Measurements from ENCODE around the gene DNM1.
A peak's percentile ranks its signal among the peaks of the same experiment; 100 is the strongest.

Gene DNM1

DNA sequence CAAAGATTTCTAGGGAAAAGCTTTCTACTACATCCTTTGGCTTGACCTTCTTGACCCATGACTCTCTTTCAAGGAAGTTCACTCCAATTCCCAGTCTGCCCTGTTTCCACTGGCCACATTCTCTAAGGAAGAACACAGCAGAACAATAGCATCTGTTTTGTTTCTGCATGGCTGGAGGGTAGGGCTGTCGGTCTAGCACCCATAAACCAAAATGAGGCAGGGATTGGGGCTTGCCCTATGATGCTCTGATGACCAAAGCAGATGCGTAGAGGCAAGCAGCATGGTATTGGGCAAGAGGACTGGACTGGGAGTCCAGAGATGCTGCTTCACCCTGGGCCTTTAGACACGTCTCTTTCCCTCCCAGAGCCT, 48.5 kb downstream of the DNM1 start:
- no peak for DNase-seq (ENCODE audit: low spot score in 2 of 2)
- Histone ChIP-seq H3K27me3 (ENCODE audit: low read depth) (no peaks in the 10 kb centered on the region), H3K36me3 (replicated peaks) (peaks cover 3% of the 10 kb centered on the region), H3K4me1 (no peaks in the 10 kb centered on the region; the same call in 1 of the 2 replicates), H3K9me3 (no peaks in the 10 kb centered on the region), H3K4me3 (no peak overlapping the region)
- in situ Hi-C loops (cut with MboI; ENCODE audit: low sequenced_read_pairs) = no loop called here

DNA sequence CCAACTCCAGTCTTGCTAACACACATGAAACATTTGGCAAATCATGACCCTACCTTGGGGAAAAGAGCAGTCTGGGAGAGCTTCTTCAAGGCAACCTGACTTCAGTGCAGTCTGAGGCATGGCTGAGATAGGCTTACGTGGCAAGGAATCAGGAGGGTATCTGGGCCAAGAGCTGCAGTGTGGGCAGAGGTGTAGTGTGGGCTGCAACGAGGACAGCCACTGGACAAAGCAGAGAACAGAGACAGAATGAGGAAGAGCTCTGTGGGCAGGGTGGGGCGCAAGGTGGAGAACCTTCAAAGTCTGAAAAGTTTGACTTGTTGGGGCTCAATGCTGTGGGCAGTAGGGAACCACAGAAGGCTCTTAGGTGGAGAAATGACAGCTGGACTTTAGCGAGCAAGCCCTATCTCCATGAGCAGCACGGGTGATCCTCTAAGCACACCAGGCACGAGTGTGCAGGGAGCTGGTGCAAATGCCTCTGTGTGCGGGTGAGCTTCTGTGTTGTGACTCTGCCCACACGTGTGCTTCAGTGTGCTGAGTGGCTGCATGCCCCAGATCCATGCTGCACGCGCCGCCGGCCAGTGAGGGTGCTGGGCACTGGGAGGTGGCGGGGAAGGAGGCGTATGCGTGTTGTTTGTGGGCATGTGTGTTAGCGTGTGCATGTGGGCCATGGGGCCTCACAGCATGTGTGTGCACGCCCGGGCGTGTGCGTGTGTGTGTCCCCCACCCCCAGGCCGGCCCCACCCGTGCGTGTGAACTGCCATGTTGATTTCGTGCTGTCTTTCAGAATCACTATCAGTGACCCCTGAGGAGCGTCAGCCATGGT, 49.3 kb downstream of the DNM1 start:
- Histone ChIP-seq H3K4me1 (no peaks in the 10 kb centered on the region; the same call in 1 of the 2 replicates), H3K9me3 (no peaks in the 10 kb centered on the region), H3K36me3 (replicated peaks) (peaks cover 7% of the 10 kb centered on the region), H3K27me3 (ENCODE audit: low read depth) (no peaks in the 10 kb centered on the region), H3K4me3 (no peak overlapping the region)
- no peak for DNase-seq (ENCODE audit: low spot score in 2 of 2)
- in situ Hi-C loops (cut with MboI; ENCODE audit: low sequenced_read_pairs) = no loop called here

DNA sequence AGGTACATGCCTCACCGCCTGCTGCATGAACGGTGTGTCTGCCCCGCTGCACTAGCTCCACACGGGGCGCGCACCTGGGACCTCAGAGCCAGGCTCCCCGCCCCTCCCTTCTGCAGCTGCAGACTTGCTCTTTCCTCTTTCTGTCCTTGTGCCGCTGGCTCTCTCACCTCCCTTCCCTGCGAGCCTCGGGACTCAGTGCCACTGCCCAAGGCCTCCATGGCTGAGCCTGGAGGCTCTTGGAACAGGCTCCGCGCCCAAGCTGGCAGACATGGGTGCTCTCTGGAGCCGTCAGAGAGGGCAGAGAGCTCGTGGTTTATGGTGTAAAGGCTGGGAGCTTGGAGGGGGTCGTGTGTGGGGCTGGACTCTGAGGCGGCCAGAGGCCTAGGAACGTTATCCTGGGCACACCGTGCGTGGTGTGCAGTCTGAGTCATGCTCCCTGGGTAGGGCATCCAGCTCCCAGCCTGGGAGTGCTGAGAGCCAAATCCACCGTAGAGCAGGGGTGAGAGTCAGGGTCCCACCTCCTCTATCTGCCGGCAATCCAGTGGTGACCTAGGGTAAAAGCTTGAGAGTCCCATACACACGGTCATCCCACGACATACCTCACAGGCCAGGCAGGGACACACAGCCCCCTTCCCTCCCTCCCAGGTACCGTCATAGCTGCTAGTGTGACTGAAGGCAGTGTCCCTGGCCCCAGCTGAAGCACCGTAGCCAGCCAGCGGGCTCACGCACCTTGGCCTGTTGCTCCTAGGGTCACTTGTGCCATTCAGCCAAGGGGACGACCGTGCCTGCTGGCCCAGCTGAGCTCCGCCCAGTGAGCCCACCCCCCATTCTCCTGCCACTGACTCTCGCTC, 50.2 kb downstream of the DNM1 start:
- no peaks in the 10 kb centered on the region for H3K27me3 ChIP-seq (ENCODE audit: low read depth)
- H3K9me3 ChIP-seq = no peaks in the 10 kb centered on the region
- H3K36me3 ChIP-seq (replicated peaks) = peaks cover 9% of the 10 kb centered on the region; the same call in 1 of the 2 replicates
- H3K4me1 ChIP-seq = no peaks in the 10 kb centered on the region; the same call in 1 of the 2 replicates
- in situ Hi-C loops (cut with MboI; ENCODE audit: low sequenced_read_pairs) = no loop called here
- no peak for DNase-seq (ENCODE audit: low spot score in 2 of 2)
- H3K4me3 ChIP-seq = no peak overlapping the region

DNA sequence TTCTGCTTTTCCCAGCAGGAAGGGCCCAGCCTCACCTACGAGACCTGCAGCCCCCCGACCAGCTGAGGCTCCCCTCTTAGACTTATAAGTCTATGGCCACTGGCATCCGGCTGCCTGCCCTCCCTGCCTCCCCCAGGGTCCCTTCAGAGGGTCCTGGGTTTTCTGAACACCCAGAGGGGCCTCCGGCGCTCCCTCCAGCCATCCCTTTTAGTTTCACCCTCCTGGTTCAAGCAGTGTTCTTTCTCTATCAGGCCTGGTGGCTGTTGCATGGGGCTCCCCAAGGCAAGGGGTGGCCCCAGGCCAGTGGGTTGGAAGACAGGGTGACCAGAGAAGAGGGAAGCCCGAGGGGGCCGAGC, 50.8 kb downstream of the DNM1 start:
- no peaks in the 10 kb centered on the region; the same call in 1 of the 2 replicates for H3K4me1 ChIP-seq
- H3K9me3 ChIP-seq = no peaks in the 10 kb centered on the region
- no peaks in the 10 kb centered on the region for H3K27me3 ChIP-seq (ENCODE audit: low read depth)
- H3K36me3 ChIP-seq (replicated peaks) = peaks cover 14% of the 10 kb centered on the region
- no peak for DNase-seq (ENCODE audit: low spot score in 2 of 2)
- no peak overlapping the region for H3K4me3 ChIP-seq
- in situ Hi-C loops (cut with MboI; ENCODE audit: low sequenced_read_pairs) = no loop called here

DNA sequence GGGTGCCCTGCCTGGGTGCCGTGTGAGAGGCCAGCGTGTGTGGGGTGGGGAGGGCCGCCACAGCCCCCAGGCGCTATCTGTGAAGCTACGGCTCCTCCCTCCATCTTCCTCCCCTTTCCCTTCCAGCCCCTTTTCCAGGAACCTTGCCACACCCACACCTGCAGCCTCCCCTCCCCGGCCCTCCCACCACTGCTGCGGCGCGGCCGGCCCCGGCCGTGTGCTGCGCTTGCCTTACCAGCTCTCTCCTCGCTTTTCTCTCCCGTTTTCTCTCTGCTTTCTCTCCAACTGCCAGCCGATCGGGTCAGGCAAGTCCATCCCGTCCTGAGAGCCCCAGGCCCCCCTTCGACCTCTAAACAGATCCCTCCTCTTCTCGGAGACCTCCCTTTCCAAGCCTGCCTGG, 51.2 kb downstream of the DNM1 start:
- H3K9me3 ChIP-seq = no peaks in the 10 kb centered on the region
- DNase-seq (ENCODE audit: low spot score in 2 of 2) = no peak
- no peaks in the 10 kb centered on the region; the same call in 1 of the 2 replicates for H3K4me1 ChIP-seq
- H3K36me3 ChIP-seq (replicated peaks) = peaks cover 18% of the 10 kb centered on the region
- in situ Hi-C loops (cut with MboI; ENCODE audit: low sequenced_read_pairs) = no loop called here
- H3K4me3 ChIP-seq = no peak overlapping the region
- H3K27me3 ChIP-seq (ENCODE audit: low read depth) = no peaks in the 10 kb centered on the region

DNA sequence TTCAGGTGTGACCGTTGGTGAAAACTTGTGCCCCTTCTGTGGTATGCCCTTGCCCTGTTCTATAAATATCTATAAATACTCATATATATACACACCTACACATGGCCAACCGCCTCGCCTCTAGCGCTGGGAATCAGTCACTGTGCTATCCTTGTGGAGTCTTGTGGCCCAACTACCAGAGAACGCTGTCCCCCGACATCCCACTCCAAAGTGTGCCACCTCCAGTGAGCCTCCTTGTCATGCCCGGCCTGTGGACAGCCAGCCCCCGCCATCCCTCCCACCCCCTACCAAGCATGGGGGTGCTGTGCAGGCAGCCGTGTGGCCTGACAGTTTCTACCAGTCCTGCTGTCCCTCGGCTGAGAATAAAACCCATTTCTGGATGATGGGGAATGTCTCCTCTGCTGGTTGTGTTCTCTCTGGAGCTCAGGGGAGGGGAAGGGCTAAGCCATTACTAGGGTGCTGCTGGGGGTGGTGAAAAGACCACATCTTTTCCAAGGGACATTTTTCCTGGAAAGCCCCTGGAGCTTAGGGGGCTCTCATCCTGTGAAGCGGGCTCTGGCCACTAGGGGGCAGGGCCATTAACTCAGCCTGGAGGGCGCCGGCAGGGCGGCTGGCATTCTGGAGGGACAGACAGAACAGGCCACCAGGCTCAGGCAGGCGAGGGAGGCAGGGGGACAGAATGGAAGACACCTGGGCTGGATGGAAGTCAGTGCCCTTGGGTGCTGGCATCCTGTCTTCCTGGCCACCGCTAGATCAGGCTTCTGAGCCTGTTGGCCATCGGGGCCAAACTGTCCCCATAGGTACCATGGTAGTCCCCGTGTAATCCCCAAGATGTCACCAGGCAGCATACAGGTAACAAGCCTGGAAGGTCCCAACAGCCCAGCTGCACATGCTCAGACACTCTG, 51.9 kb downstream of the DNM1 start:
- peaks cover 25% of the 10 kb centered on the region for H3K36me3 ChIP-seq (replicated peaks)
- DNase-seq (ENCODE audit: low spot score in 2 of 2) = peak; percentile 59 to 85
- no peaks in the 10 kb centered on the region for H3K9me3 ChIP-seq
- no peaks in the 10 kb centered on the region for H3K27me3 ChIP-seq (ENCODE audit: low read depth)
- no peaks in the 10 kb centered on the region; the same call in 1 of the 2 replicates for H3K4me1 ChIP-seq
- H3K4me3 ChIP-seq = no peak overlapping the region
- in situ Hi-C loops (cut with MboI; ENCODE audit: low sequenced_read_pairs) = no loop called here

DNA sequence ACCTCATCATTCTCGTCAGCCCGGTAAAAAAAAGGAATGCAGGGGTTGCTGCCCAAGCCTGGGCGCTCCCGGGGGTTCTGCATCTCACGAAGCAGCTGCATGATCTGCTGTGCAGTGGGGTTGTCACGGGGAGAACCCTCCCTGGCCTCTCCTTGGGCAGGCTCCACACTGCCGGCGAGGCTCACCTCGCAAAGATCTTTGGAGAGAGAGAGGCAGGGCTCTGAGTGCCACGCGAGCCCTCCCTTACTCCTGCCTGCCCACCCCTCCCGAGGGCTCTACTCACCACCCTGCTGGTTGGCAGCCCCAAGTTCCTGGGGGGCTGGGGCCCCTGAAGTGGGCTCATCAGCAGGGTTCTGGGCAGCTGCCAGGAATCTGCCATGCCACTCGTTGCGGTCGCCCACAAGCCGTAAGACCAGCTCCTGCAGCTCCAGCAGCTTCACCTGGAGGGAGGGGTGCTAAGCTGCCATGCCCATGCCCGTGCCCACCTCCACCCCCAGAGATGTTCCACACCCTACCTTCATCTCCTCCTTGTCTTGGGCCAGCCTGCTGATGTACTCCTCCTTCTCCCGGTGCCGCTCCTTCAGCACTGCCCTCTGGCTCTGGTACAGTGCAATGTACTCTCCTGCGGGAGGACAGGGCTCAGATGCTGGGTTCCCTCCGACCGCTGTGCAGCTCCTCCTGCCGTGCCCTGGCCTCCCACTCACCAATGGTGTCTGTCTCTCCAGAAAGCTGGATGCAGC, 54.1 kb downstream of the DNM1 start:
- Histone ChIP-seq H3K27me3 (ENCODE audit: low read depth) (no peaks in the 10 kb centered on the region), H3K9me3 (no peaks in the 10 kb centered on the region), H3K4me1 (no peaks in the 10 kb centered on the region; the same call in 1 of the 2 replicates), H3K36me3 (replicated peaks) (peaks cover 44% of the 10 kb centered on the region), H3K4me3 (no peak overlapping the region)
- DNase-seq (ENCODE audit: low spot score in 2 of 2) = no peak
- in situ Hi-C loops (cut with MboI; ENCODE audit: low sequenced_read_pairs) = no loop called here

DNA sequence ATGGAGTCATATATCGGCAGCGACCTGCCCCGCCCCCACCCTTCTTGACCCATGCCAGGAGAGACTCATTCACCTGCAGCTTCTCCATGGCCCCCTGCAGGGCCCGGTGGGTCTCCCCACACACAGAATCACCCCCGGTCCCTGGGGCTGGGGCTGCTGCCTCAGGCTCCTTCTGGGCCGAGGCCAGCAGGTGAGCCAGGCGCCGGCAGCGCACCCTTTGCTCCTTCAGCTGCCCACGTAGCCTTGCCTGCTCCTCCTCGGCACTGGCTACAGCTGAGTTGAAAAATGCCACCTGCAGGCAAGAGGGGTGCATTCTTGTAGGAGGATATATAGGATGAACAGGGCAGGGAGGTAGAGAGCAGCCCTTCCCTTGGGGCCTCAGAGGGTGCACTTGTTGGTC, 54.7 kb downstream of the DNM1 start:
- no peak overlapping the region for H3K4me3 ChIP-seq
- no peaks in the 10 kb centered on the region for H3K27me3 ChIP-seq (ENCODE audit: low read depth)
- in situ Hi-C loops (cut with MboI; ENCODE audit: low sequenced_read_pairs) = no loop called here
- no peak for DNase-seq (ENCODE audit: low spot score in 2 of 2)
- no peaks in the 10 kb centered on the region; the same call in 1 of the 2 replicates for H3K4me1 ChIP-seq
- no peaks in the 10 kb centered on the region for H3K9me3 ChIP-seq
- H3K36me3 ChIP-seq (replicated peaks) = peaks cover 50% of the 10 kb centered on the region

DNA sequence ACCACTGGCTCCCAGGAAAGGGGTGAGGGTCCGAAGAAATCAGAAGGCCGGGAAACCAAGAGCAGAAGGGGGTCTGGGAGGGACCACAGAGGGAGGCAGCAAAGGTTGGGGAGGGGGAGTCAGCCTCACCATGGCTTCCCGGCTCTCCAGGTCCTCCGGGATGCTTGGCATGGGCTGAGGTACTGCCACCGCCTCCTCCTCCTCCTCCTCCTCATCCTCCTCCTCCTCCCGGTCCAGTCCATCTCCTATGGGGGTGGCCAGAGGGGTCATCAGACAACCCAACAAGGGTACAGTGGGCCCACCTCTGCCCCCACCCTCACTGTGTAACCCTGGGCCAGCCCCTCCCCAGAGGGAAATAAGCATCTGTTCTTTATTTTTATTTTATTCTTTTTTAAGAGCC, 55.1 kb downstream of the DNM1 start:
- in situ Hi-C loops (cut with MboI; ENCODE audit: low sequenced_read_pairs) = no loop called here
- H3K4me1 ChIP-seq = no peaks in the 10 kb centered on the region; the same call in 1 of the 2 replicates
- H3K27me3 ChIP-seq (ENCODE audit: low read depth) = no peaks in the 10 kb centered on the region
- no peak for DNase-seq (ENCODE audit: low spot score in 2 of 2)
- no peak overlapping the region for H3K4me3 ChIP-seq
- H3K9me3 ChIP-seq = no peaks in the 10 kb centered on the region
- peaks cover 50% of the 10 kb centered on the region for H3K36me3 ChIP-seq (replicated peaks)

DNA sequence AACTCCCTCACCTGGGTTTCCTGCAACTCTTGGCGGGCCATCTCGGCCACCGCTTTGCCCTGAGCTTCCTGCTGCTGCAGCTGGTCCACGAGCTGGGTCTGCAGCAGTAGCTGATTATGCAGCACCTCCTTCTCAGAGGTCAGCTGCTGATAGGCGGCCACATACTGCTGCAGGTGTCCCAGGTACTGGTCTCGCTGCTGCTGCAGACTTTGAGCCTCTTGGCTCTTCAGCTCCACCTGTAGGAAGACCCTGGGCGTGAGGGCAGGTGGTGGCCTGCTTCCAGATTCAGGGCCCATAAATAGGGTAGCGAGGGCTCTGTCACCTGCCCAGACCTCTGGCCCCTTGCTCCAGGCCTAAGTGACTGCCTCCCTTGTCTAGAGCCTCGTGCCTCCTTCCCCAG, 56.0 kb downstream of the DNM1 start:
- no peak for DNase-seq (ENCODE audit: low spot score in 2 of 2)
- peaks cover 50% of the 10 kb centered on the region for H3K36me3 ChIP-seq (replicated peaks)
- in situ Hi-C loops (cut with MboI; ENCODE audit: low sequenced_read_pairs) = no loop called here
- H3K4me1 ChIP-seq = no peaks in the 10 kb centered on the region; the same call in 1 of the 2 replicates
- no peaks in the 10 kb centered on the region for H3K27me3 ChIP-seq (ENCODE audit: low read depth)
- no peaks in the 10 kb centered on the region for H3K9me3 ChIP-seq
- H3K4me3 ChIP-seq = no peak overlapping the region

DNA sequence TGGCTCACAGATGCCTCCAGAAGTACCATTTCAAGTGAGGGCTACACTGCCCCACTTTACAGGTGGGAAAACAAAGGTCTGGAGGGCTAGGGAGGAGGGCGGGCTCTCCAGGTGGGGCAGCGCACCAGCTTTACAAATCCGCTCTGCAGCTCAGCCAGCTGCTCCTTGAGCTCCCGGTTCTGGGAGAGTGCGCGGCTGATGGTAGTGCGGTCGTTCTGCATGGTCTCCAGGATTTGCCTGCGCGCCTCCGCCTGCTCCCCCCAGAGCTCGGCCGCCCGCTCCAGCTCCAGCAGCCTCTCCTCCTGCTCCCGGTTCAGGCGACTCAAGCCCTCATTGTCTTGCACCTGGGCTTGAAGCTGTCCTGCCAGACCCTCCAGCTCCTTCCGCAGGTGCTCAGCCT, 57.2 kb downstream of the DNM1 start:
- peaks cover 59% of the 10 kb centered on the region for H3K36me3 ChIP-seq (replicated peaks)
- no peaks in the 10 kb centered on the region; the same call in 1 of the 2 replicates for H3K4me1 ChIP-seq
- no peak overlapping the region for H3K4me3 ChIP-seq
- no peaks in the 10 kb centered on the region for H3K27me3 ChIP-seq (ENCODE audit: low read depth)
- in situ Hi-C loops (cut with MboI; ENCODE audit: low sequenced_read_pairs) = no loop called here
- no peak for DNase-seq (ENCODE audit: low spot score in 2 of 2)
- no peaks in the 10 kb centered on the region for H3K9me3 ChIP-seq

DNA sequence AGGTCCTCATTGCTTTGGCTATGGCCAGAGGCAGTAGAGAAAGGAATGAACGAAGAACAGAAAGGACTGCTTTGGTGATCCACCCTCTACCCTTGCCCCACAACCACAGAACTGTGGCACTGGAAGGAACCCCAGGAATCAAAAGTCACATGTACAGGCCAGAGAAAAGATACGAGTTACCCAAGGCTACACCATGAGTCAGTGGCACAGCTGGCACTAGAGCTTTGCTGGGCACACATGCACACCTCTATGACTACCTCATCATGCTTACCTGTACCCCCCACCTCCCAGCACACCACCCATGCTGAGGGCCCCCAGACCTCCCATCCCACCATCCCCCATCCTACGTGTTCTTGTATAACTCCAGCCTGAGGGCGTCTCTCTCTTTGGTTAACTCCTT, 59.5 kb downstream of the DNM1 start:
- Histone ChIP-seq H3K36me3 (replicated peaks) (peaks cover 64% of the 10 kb centered on the region), H3K4me3 (no peak overlapping the region), H3K9me3 (no peaks in the 10 kb centered on the region), H3K27me3 (ENCODE audit: low read depth) (no peaks in the 10 kb centered on the region), H3K4me1 (no peaks in the 10 kb centered on the region)
- in situ Hi-C loops (cut with MboI; ENCODE audit: low sequenced_read_pairs) = no loop called here
- DNase-seq (ENCODE audit: low spot score in 2 of 2) = no peak

DNA sequence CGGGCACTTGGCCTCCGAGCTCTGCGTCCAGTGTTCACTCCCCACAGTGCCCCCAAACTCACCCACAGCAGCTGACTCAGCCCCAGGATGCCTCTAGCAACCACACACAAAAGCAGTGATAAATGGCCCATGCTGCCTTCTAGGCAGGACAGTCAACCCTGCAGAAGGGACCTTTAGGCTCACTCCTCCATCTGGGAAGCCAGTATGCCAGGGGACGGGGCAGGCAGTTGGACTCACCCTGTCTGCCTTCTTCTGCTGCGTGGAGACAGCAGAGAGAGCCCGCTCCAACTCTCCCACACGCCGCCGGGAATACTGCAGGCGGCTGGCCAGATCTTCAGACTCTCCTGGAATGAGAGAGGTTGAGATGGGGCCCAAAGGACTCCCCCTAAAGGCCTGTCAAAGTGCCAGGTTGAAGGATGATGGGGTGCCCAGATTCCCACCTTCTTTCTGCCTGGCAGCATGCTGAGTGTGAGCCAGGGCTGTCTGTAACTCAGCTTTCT, 62.2 kb downstream of the DNM1 start:
- Histone ChIP-seq H3K9me3 (no peaks in the 10 kb centered on the region), H3K27me3 (ENCODE audit: low read depth) (no peaks in the 10 kb centered on the region), H3K36me3 (replicated peaks) (peaks cover 44% of the 10 kb centered on the region), H3K4me3 (no peak overlapping the region), H3K4me1 (no peaks in the 10 kb centered on the region)
- DNase-seq (ENCODE audit: low spot score in 2 of 2) = no peak
- in situ Hi-C loops (cut with MboI; ENCODE audit: low sequenced_read_pairs) = no loop called here

Measured in HAP-1 (cell line).